Middle frontal gyrus (tissue), 1 donor: ENCODE results near the gene FAM161A.
"Not testable (repeated sequence)": the region's sequence is repeated elsewhere in the genome, so short reads cannot be mapped to it uniquely, and the experiment has no call there.

Experiments
- DNase-seq: peaks from one replicate; pipeline ENCODE4 v3.0.0-alpha.2; 2015; ENCODE audit warnings: low spot score; ENCODE audit errors: extremely low spot score

Gene FAM161A

GRCh38 chr2:61845320-61845719 lies 8.5 kb downstream of the FAM161A start:
- DNase-seq, result no peak

- DNase-seq, result no peak
Observed at GRCh38 chr2:61841286-61841685, 12.6 kb downstream of the FAM161A start.

GRCh38 chr2:61834893-61835292 lies 19.0 kb downstream of the FAM161A start:
- no peak for DNase-seq

- DNase-seq, result no peak
Observed at GRCh38 chr2:61833971-61834370, 19.9 kb downstream of the FAM161A start.

- DNase-seq, result no peak
Observed at GRCh38 chr2:61832183-61832841, 21.5 kb downstream of the FAM161A start.

GRCh38 chr2:61822255-61822654 lies 31.6 kb downstream of the FAM161A start:
- no peak for DNase-seq

- DNase-seq, result no peak
Observed at GRCh38 chr2:61816480-61817355, 37.1 kb downstream of the FAM161A start.

GRCh38 chr2:61814539-61815160 lies 39.2 kb downstream of the FAM161A start:
- DNase-seq, result no peak

GRCh38 chr2:61813314-61813713 lies 40.5 kb downstream of the FAM161A start:
- not testable (repeated sequence) for DNase-seq

GRCh38 chr2:61811821-61812220 lies 42.0 kb downstream of the FAM161A start:
- no peak for DNase-seq

- not testable (repeated sequence) for DNase-seq
Observed at GRCh38 chr2:61810203-61810602, 43.7 kb downstream of the FAM161A start.

- not testable (repeated sequence) for DNase-seq
Observed at GRCh38 chr2:61808693-61809092, 45.2 kb downstream of the FAM161A start.

GRCh38 chr2:61807036-61807757 lies 46.7 kb downstream of the FAM161A start:
- DNase-seq, result no peak

- no peak for DNase-seq
Observed at GRCh38 chr2:61802548-61802947, 51.3 kb downstream of the FAM161A start.

- DNase-seq, result no peak
Observed at GRCh38 chr2:61799099-61799498, 54.8 kb downstream of the FAM161A start.

GRCh38 chr2:61797446-61797845 lies 56.4 kb downstream of the FAM161A start:
- not testable (repeated sequence) for DNase-seq

GRCh38 chr2:61795408-61795807 lies 58.5 kb downstream of the FAM161A start:
- DNase-seq, result no peak

- no peak for DNase-seq
Observed at GRCh38 chr2:61793389-61793836, 60.4 kb downstream of the FAM161A start.

GRCh38 chr2:61792355-61792890 lies 61.4 kb downstream of the FAM161A start:
- DNase-seq, result no peak

- DNase-seq, result no peak
Observed at GRCh38 chr2:61789807-61790602, 63.9 kb downstream of the FAM161A start.
